ENCODE data around the gene BCL2A1. TPM values are rescaled to one million over a fixed set of nuclear protein-coding genes. Genes with fewer than 3 reads are reported as not detected.
"Not testable (repeated sequence)": the region's sequence is repeated elsewhere in the genome, so short reads cannot be mapped to it uniquely, and the experiment has no call there.

The BCL2A1 gene
- polyA plus RNA-seq, 1 donor = 4.9 TPM

DNA sequence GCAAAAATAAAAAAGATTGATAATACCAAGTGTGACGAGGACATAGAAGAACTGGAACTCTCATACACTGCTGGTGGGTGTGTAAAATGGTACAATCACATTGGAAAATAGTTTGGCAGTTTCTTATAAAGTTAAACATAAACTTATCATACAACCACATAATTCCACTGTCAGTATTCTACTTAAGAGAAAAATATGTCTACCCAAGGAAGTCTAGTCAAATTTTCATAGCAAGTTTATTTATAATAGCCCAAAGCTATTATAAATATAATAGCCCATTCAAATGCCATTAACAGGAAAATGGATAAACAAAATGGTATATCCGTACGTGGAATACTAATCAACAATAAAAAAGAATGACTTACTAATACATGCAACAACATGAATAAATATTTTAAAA, 40.6 kb upstream of the BCL2A1 start:
- DNase-seq = no peak
- no peaks in the 10 kb centered on the region for H3K27me3 ChIP-seq (ENCODE audit: control insufficient read depth, insufficient read depth, low read length)
- no peak overlapping the region for H3K4me3 ChIP-seq (ENCODE audit: low read length)
- no peaks in the 10 kb centered on the region for H3K4me1 ChIP-seq (ENCODE audit: control insufficient read depth, insufficient read depth, low read length)
- H3K27ac ChIP-seq (ENCODE audit: low read length) = no peak overlapping the region
- H3K9me3 ChIP-seq (ENCODE audit: control insufficient read depth, low read depth, low read length) = peaks cover 4% of the 10 kb centered on the region
- 80% methylated on average over 2 of the region's 3 CpGs for WGBS (ENCODE audit: insufficient coverage, low lambda C conversion rate)
- H3K36me3 ChIP-seq (ENCODE audit: control insufficient read depth, insufficient read depth, low read length) = no peaks in the 10 kb centered on the region

- not testable (repeated sequence) for H3K27me3 ChIP-seq (ENCODE audit: control insufficient read depth, insufficient read depth, low read length); DNase-seq; H3K4me1 ChIP-seq (ENCODE audit: control insufficient read depth, insufficient read depth, low read length); H3K27ac ChIP-seq (ENCODE audit: low read length); H3K9me3 ChIP-seq (ENCODE audit: control insufficient read depth, low read depth, low read length); H3K4me3 ChIP-seq (ENCODE audit: low read length); H3K36me3 ChIP-seq (ENCODE audit: control insufficient read depth, insufficient read depth, low read length)
- WGBS (ENCODE audit: insufficient coverage, low lambda C conversion rate) = no CpG with 5 or more reads among the region's 9 CpGs
These were observed 40.1 kb upstream of the BCL2A1 start for GRCh38 chr15:80011041-80011523.

GRCh38 chr15:80010131-80010673, 39.2 kb upstream of the BCL2A1 start:
- no peak for DNase-seq
- H3K4me3 ChIP-seq (ENCODE audit: low read length) = no peak overlapping the region
- no peaks in the 10 kb centered on the region for H3K9me3 ChIP-seq (ENCODE audit: control insufficient read depth, low read depth, low read length)
- H3K27me3 ChIP-seq (ENCODE audit: control insufficient read depth, insufficient read depth, low read length) = no peaks in the 10 kb centered on the region
- 80% methylated on average over 1 of the region's 6 CpGs for WGBS (ENCODE audit: insufficient coverage, low lambda C conversion rate)
- no peak overlapping the region for H3K27ac ChIP-seq (ENCODE audit: low read length)
- no peaks in the 10 kb centered on the region for H3K36me3 ChIP-seq (ENCODE audit: control insufficient read depth, insufficient read depth, low read length)
- H3K4me1 ChIP-seq (ENCODE audit: control insufficient read depth, insufficient read depth, low read length) = no peaks in the 10 kb centered on the region

- no peaks in the 10 kb centered on the region for H3K27me3 ChIP-seq (ENCODE audit: control insufficient read depth, insufficient read depth, low read length)
- no peaks in the 10 kb centered on the region for H3K9me3 ChIP-seq (ENCODE audit: control insufficient read depth, low read depth, low read length)
- no CpG with 5 or more reads among the region's 5 CpGs for WGBS (ENCODE audit: insufficient coverage, low lambda C conversion rate)
- H3K4me3 ChIP-seq (ENCODE audit: low read length) = no peak overlapping the region
- H3K27ac ChIP-seq (ENCODE audit: low read length) = no peak overlapping the region
- DNase-seq = no peak
- H3K4me1 ChIP-seq (ENCODE audit: control insufficient read depth, insufficient read depth, low read length) = no peaks in the 10 kb centered on the region
- H3K36me3 ChIP-seq (ENCODE audit: control insufficient read depth, insufficient read depth, low read length) = no peaks in the 10 kb centered on the region
These were observed 36.5 kb upstream of the BCL2A1 start for GRCh38 chr15:80007532-80007931.

DNA sequence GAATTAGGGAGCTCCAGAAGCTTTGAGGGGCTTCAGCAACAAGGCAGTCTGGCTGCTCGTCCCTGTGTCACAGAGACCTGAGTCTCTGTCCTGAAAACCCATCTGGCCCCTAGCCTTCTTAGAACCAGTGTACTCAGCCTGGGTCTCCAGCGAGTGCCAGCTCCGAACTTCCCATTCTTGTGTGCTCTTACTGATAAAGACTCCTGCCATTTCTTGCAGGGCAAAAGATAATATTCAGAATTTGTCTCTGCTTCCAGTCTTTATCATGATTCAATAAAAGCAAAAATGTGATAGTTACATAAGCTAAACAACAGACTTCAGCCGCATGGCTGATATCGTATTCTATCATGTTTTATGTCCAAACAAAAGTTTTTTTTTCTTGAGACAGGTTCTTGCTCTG, 36.0 kb upstream of the BCL2A1 start:
- Histone ChIP-seq H3K4me3 (ENCODE audit: low read length) (no peak overlapping the region), H3K36me3 (ENCODE audit: control insufficient read depth, insufficient read depth, low read length) (no peaks in the 10 kb centered on the region), H3K4me1 (ENCODE audit: control insufficient read depth, insufficient read depth, low read length) (no peaks in the 10 kb centered on the region), H3K27ac (ENCODE audit: low read length) (no peak overlapping the region), H3K9me3 (ENCODE audit: control insufficient read depth, low read depth, low read length) (no peaks in the 10 kb centered on the region), H3K27me3 (ENCODE audit: control insufficient read depth, insufficient read depth, low read length) (no peaks in the 10 kb centered on the region)
- 83% methylated on average over 2 of the region's 5 CpGs for WGBS (ENCODE audit: insufficient coverage, low lambda C conversion rate)
- no peak for DNase-seq

- WGBS (ENCODE audit: insufficient coverage, low lambda C conversion rate) = 90% methylated on average over 2 of the region's 6 CpGs
- H3K36me3 ChIP-seq (ENCODE audit: control insufficient read depth, insufficient read depth, low read length) = no peaks in the 10 kb centered on the region
- no peak overlapping the region for H3K27ac ChIP-seq (ENCODE audit: low read length)
- no peak overlapping the region for H3K4me3 ChIP-seq (ENCODE audit: low read length)
- no peaks in the 10 kb centered on the region for H3K4me1 ChIP-seq (ENCODE audit: control insufficient read depth, insufficient read depth, low read length)
- H3K27me3 ChIP-seq (ENCODE audit: control insufficient read depth, insufficient read depth, low read length) = no peaks in the 10 kb centered on the region
- no peak for DNase-seq
- H3K9me3 ChIP-seq (ENCODE audit: control insufficient read depth, low read depth, low read length) = no peaks in the 10 kb centered on the region
These were observed 33.0 kb upstream of the BCL2A1 start for GRCh38 chr15:80003934-80004472.

DNA sequence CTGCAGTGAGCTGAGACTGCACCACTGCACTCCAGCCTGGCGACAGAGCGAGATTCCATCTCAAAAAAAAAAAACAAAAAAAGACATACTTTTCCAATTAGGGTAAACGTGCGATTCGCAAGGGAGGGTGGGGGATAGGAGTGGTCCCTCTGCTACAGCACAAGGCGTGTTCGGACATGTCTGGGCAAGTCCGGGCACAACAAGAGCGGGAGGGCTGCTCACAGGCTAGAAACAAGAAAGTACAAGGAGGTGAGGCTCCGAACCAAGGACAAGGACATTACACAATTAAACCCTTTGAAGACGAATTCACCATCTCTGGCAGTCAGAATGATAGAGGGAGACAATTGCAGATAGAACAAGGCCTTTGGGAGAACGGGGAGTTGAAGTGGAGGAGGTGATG, 32.2 kb upstream of the BCL2A1 start:
- Histone ChIP-seq H3K27ac (ENCODE audit: low read length) (no peak overlapping the region), H3K9me3 (ENCODE audit: control insufficient read depth, low read depth, low read length) (no peaks in the 10 kb centered on the region), H3K36me3 (ENCODE audit: control insufficient read depth, insufficient read depth, low read length) (no peaks in the 10 kb centered on the region), H3K27me3 (ENCODE audit: control insufficient read depth, insufficient read depth, low read length) (no peaks in the 10 kb centered on the region), H3K4me3 (ENCODE audit: low read length) (no peak overlapping the region), H3K4me1 (ENCODE audit: control insufficient read depth, insufficient read depth, low read length) (no peaks in the 10 kb centered on the region)
- 90% methylated on average over 8 of the region's 12 CpGs for WGBS (ENCODE audit: insufficient coverage, low lambda C conversion rate)
- DNase-seq = no peak

DNA sequence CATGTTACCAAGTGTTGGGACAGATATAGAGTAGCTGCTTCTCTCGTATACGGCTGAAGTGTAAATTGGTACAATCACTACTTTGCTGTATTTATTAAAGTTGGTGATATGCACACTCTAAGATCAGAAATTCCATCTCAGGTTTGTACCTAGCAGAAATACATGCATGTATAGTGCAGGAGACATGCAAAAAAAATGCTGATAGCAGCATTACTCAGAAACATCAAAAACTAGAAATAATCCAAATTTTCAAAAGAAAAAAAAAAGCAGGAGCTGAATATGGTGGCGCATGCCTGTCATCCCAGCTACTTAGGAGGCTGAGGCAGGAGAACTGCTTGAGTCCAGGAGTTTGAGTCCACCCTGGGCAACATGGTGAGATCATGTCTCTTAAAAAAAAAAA, 31.3 kb upstream of the BCL2A1 start:
- Histone ChIP-seq H3K9me3 (ENCODE audit: control insufficient read depth, low read depth, low read length) (no peaks in the 10 kb centered on the region), H3K4me3 (ENCODE audit: low read length) (no peak overlapping the region), H3K4me1 (ENCODE audit: control insufficient read depth, insufficient read depth, low read length) (no peaks in the 10 kb centered on the region), H3K36me3 (ENCODE audit: control insufficient read depth, insufficient read depth, low read length) (no peaks in the 10 kb centered on the region), H3K27me3 (ENCODE audit: control insufficient read depth, insufficient read depth, low read length) (no peaks in the 10 kb centered on the region), H3K27ac (ENCODE audit: low read length) (no peak overlapping the region)
- 100% methylated on average over 1 of the region's 3 CpGs for WGBS (ENCODE audit: insufficient coverage, low lambda C conversion rate)
- DNase-seq = no peak

DNA sequence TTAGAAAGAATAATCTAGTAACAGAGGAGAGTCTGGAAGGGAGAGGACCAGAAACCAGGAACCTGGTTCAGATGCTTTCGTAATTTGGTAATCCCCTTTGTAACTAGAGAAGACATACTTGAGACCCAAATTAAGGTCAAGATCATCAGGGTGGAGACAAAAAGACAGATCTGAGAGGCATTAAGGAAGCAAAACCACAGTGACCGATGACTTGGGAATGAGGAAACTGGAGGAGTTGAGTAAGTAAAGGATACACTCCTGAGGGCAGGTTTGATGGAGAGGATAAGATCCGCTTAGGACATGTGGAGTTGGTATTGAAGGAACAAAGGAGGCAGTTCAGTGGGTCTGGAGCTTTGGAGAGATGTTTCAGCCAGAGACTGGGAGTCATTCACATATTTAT, 23.6 kb upstream of the BCL2A1 start:
- H3K27me3 ChIP-seq (ENCODE audit: control insufficient read depth, insufficient read depth, low read length) = no peaks in the 10 kb centered on the region
- WGBS (ENCODE audit: insufficient coverage, low lambda C conversion rate) = 100% methylated on average over 2 of the region's 3 CpGs
- H3K27ac ChIP-seq (ENCODE audit: low read length) = no peak overlapping the region
- H3K4me3 ChIP-seq (ENCODE audit: low read length) = no peak overlapping the region
- no peak for DNase-seq
- peaks cover 4% of the 10 kb centered on the region for H3K4me1 ChIP-seq (ENCODE audit: control insufficient read depth, insufficient read depth, low read length)
- no peaks in the 10 kb centered on the region for H3K36me3 ChIP-seq (ENCODE audit: control insufficient read depth, insufficient read depth, low read length)
- no peaks in the 10 kb centered on the region for H3K9me3 ChIP-seq (ENCODE audit: control insufficient read depth, low read depth, low read length)

- no peaks in the 10 kb centered on the region for H3K9me3 ChIP-seq (ENCODE audit: control insufficient read depth, low read depth, low read length)
- no peak for DNase-seq
- H3K4me3 ChIP-seq (ENCODE audit: low read length) = no peak overlapping the region
- WGBS (ENCODE audit: insufficient coverage, low lambda C conversion rate) = 40% methylated on average over 2 of the region's 4 CpGs
- no peaks in the 10 kb centered on the region for H3K27me3 ChIP-seq (ENCODE audit: control insufficient read depth, insufficient read depth, low read length)
- no peaks in the 10 kb centered on the region for H3K36me3 ChIP-seq (ENCODE audit: control insufficient read depth, insufficient read depth, low read length)
- H3K27ac ChIP-seq (ENCODE audit: low read length) = no peak overlapping the region
- peaks cover 21% of the 10 kb centered on the region for H3K4me1 ChIP-seq (ENCODE audit: control insufficient read depth, insufficient read depth, low read length)
These were observed 20.8 kb upstream of the BCL2A1 start for GRCh38 chr15:79991826-79992225.

DNA sequence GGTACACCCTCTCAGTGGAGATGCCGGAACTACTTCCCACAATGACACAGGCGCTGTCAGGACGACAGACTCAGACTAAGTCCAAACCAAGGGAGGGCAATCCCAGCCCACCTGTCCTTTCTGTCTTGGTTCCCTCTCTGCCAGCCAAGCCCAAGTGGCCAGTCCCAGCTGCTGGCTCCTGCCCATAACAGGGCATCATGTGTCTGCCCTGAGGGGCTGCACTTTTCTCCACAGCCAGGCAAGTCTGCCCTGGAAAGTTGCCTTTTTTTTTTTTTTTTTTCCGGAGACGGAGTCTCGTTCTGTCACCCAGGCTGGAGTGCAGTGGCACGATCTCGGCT, 20.0 kb upstream of the BCL2A1 start:
- H3K4me1 ChIP-seq (ENCODE audit: control insufficient read depth, insufficient read depth, low read length) = peaks cover 21% of the 10 kb centered on the region
- DNase-seq = no peak
- no peak overlapping the region for H3K4me3 ChIP-seq (ENCODE audit: low read length)
- no peaks in the 10 kb centered on the region for H3K9me3 ChIP-seq (ENCODE audit: control insufficient read depth, low read depth, low read length)
- no CpG with 5 or more reads among the region's 8 CpGs for WGBS (ENCODE audit: insufficient coverage, low lambda C conversion rate)
- H3K27ac ChIP-seq (ENCODE audit: low read length) = no peak overlapping the region
- H3K36me3 ChIP-seq (ENCODE audit: control insufficient read depth, insufficient read depth, low read length) = no peaks in the 10 kb centered on the region
- H3K27me3 ChIP-seq (ENCODE audit: control insufficient read depth, insufficient read depth, low read length) = no peaks in the 10 kb centered on the region

Measured in large intestine (tissue), 3 donors.